Measurements from ENCODE around the gene KIZ.

KIZ gene

GRCh38 chr20:21270806-21271205 is 144.9 kb downstream of the KIZ start:
- no peak overlapping the region for H3K9ac ChIP-seq (ENCODE audit: low read length)
- no peak for DNase-seq
- WGBS: 94% methylated on average over 8 of the region's 8 CpGs

GRCh38 chr20:21272279-21272678 is 146.4 kb downstream of the KIZ start:
- Histone ChIP-seq H2BK5ac (ENCODE audit: low read depth, low read length, poor library complexity, severe bottlenecking) (no peak overlapping the region), H2AK5ac (ENCODE audit: low read length, severe bottlenecking) (no peak overlapping the region), H3K4ac (ENCODE audit: low read depth in 1 of 2, low read length in 2 of 2) (no peak overlapping the region), H4K91ac (ENCODE audit: low read length) (no peak overlapping the region), H3K9me3 (ENCODE audit: control insufficient read depth, low read length) (peaks cover 4% of the 10 kb centered on the region), H2BK120ac (ENCODE audit: low read depth, low read length) (no peak overlapping the region), H3K23ac (ENCODE audit: low read length in 2 of 2) (no peak overlapping the region), H3K36me3 (ENCODE audit: control insufficient read depth in 1 of 2, insufficient read depth in 2 of 2, low read depth in 1 of 2, low read length in 2 of 2) (no peaks in the 10 kb centered on the region), H2BK15ac (ENCODE audit: low read depth, poor library complexity, severe bottlenecking) (no peak overlapping the region), H3K9ac (ENCODE audit: low read length) (no peak overlapping the region), H3K4me2 (ENCODE audit: low read length, poor library complexity, severe bottlenecking) (no peak overlapping the region), H3K4me3 (ENCODE audit: insufficient read depth in 1 of 2, low read depth in 1 of 2, low read length in 2 of 2) (no peak overlapping the region), H3K4me1 (ENCODE audit: control insufficient read depth, insufficient read depth, low read depth, low read length) (peaks cover 2% of the 10 kb centered on the region), H3K79me1 (replicated peaks; ENCODE audit: low read length, poor library complexity, severe bottlenecking) (no peaks in the 10 kb centered on the region), H3K27ac (ENCODE audit: low read length, poor library complexity, severe bottlenecking) (no peak overlapping the region), H3K14ac (ENCODE audit: low read length in 2 of 2) (no peak overlapping the region), H2AFZ (ENCODE audit: low read depth, low read length) (no peak overlapping the region), H4K8ac (ENCODE audit: low read length) (no peak overlapping the region), H2BK12ac (ENCODE audit: low read length in 2 of 2) (no peak overlapping the region), H3K27me3 (ENCODE audit: control insufficient read depth in 1 of 2, insufficient read depth in 1 of 2, low read length in 2 of 2) (peaks cover 19 to 20% of the 10 kb centered on the region in 2 experiments), H3K18ac (ENCODE audit: low read depth in 1 of 2, low read length in 2 of 2) (no peak overlapping the region)
- no peak for DNase-seq

More at GRCh38 chr20:21270806-21271205, 144.9 kb downstream of the KIZ start:
- no peaks in the 10 kb centered on the region for H3K79me1 ChIP-seq (replicated peaks; ENCODE audit: low read length, poor library complexity, severe bottlenecking)
- H3K23ac ChIP-seq (ENCODE audit: low read length in 2 of 2): no peak overlapping the region
- H3K27ac ChIP-seq (ENCODE audit: low read length, poor library complexity, severe bottlenecking): no peak overlapping the region
- peaks cover 10% of the 10 kb centered on the region for H3K9me3 ChIP-seq (ENCODE audit: control insufficient read depth, low read length)
- no peak overlapping the region for H2AFZ ChIP-seq (ENCODE audit: low read depth, low read length)
- no peak overlapping the region for H2BK5ac ChIP-seq (ENCODE audit: low read depth, low read length, poor library complexity, severe bottlenecking)
- no peak overlapping the region for H3K14ac ChIP-seq (ENCODE audit: low read length in 2 of 2)
- H3K27me3 ChIP-seq (ENCODE audit: control insufficient read depth in 1 of 2, insufficient read depth in 1 of 2, low read length in 2 of 2): peaks cover 19 to 20% of the 10 kb centered on the region in 2 experiments
- no peak overlapping the region for H2BK15ac ChIP-seq (ENCODE audit: low read depth, poor library complexity, severe bottlenecking)
- no peak overlapping the region for H3K18ac ChIP-seq (ENCODE audit: low read depth in 1 of 2, low read length in 2 of 2)
- H4K8ac ChIP-seq (ENCODE audit: low read length): no peak overlapping the region
- H2AK5ac ChIP-seq (ENCODE audit: low read length, severe bottlenecking): no peak overlapping the region
- no peak overlapping the region for H3K4me3 ChIP-seq (ENCODE audit: insufficient read depth in 1 of 2, low read depth in 1 of 2, low read length in 2 of 2)
- no peak overlapping the region for H2BK120ac ChIP-seq (ENCODE audit: low read depth, low read length)
- H3K4me2 ChIP-seq (ENCODE audit: low read length, poor library complexity, severe bottlenecking): no peak overlapping the region
- no peak overlapping the region for H2BK12ac ChIP-seq (ENCODE audit: low read length in 2 of 2)
- H4K91ac ChIP-seq (ENCODE audit: low read length): no peak overlapping the region
- no peaks in the 10 kb centered on the region for H3K36me3 ChIP-seq (ENCODE audit: control insufficient read depth in 1 of 2, insufficient read depth in 2 of 2, low read depth in 1 of 2, low read length in 2 of 2)
- H3K4ac ChIP-seq (ENCODE audit: low read depth in 1 of 2, low read length in 2 of 2): no peak overlapping the region
- H3K4me1 ChIP-seq (ENCODE audit: control insufficient read depth, insufficient read depth, low read depth, low read length): peaks cover 2% of the 10 kb centered on the region

GRCh38 chr20:21272679-21273078 is 146.8 kb downstream of the KIZ start:
- H3K27ac ChIP-seq (ENCODE audit: low read length, poor library complexity, severe bottlenecking): no peak overlapping the region
- H3K9me3 ChIP-seq (ENCODE audit: control insufficient read depth, low read length): no peaks in the 10 kb centered on the region
- H3K9ac ChIP-seq (ENCODE audit: low read length): no peak overlapping the region
- no peak overlapping the region for H3K4me2 ChIP-seq (ENCODE audit: low read length, poor library complexity, severe bottlenecking)
- no peak overlapping the region for H4K91ac ChIP-seq (ENCODE audit: low read length)
- peaks cover 2% of the 10 kb centered on the region for H3K4me1 ChIP-seq (ENCODE audit: control insufficient read depth, insufficient read depth, low read depth, low read length)
- no peak overlapping the region for H3K14ac ChIP-seq (ENCODE audit: low read length in 2 of 2)
- 73% methylated on average over 3 of the region's 3 CpGs for WGBS
- H3K4me3 ChIP-seq (ENCODE audit: insufficient read depth in 1 of 2, low read depth in 1 of 2, low read length in 2 of 2): no peak overlapping the region
- H3K79me1 ChIP-seq (replicated peaks; ENCODE audit: low read length, poor library complexity, severe bottlenecking): no peaks in the 10 kb centered on the region
- H2BK120ac ChIP-seq (ENCODE audit: low read depth, low read length): no peak overlapping the region
- H3K23ac ChIP-seq (ENCODE audit: low read length in 2 of 2): no peak overlapping the region
- H2AK5ac ChIP-seq (ENCODE audit: low read length, severe bottlenecking): no peak overlapping the region
- H2BK15ac ChIP-seq (ENCODE audit: low read depth, poor library complexity, severe bottlenecking): no peak overlapping the region
- DNase-seq: no peak
- no peak overlapping the region for H4K8ac ChIP-seq (ENCODE audit: low read length)
- H2BK12ac ChIP-seq (ENCODE audit: low read length in 2 of 2): no peak overlapping the region
- H3K18ac ChIP-seq (ENCODE audit: low read depth in 1 of 2, low read length in 2 of 2): no peak overlapping the region
- H3K27me3 ChIP-seq (ENCODE audit: control insufficient read depth in 1 of 2, insufficient read depth in 1 of 2, low read length in 2 of 2): peaks cover 19 to 20% of the 10 kb centered on the region in 2 experiments
- no peaks in the 10 kb centered on the region for H3K36me3 ChIP-seq (ENCODE audit: control insufficient read depth in 1 of 2, insufficient read depth in 2 of 2, low read depth in 1 of 2, low read length in 2 of 2)
- no peak overlapping the region for H2BK5ac ChIP-seq (ENCODE audit: low read depth, low read length, poor library complexity, severe bottlenecking)
- H3K4ac ChIP-seq (ENCODE audit: low read depth in 1 of 2, low read length in 2 of 2): no peak overlapping the region
- H2AFZ ChIP-seq (ENCODE audit: low read depth, low read length): no peak overlapping the region

- Histone ChIP-seq H3K36me3 (ENCODE audit: control insufficient read depth in 1 of 2, insufficient read depth in 2 of 2, low read depth in 1 of 2, low read length in 2 of 2) (no peaks in the 10 kb centered on the region), H2BK12ac (ENCODE audit: low read length in 2 of 2) (no peak overlapping the region), H3K4ac (ENCODE audit: low read depth in 1 of 2, low read length in 2 of 2) (no peak overlapping the region), H2BK15ac (ENCODE audit: low read depth, poor library complexity, severe bottlenecking) (no peak overlapping the region), H3K9me3 (ENCODE audit: control insufficient read depth, low read length) (no peaks in the 10 kb centered on the region), H3K79me1 (replicated peaks; ENCODE audit: low read length, poor library complexity, severe bottlenecking) (no peaks in the 10 kb centered on the region), H3K4me2 (ENCODE audit: low read length, poor library complexity, severe bottlenecking) (no peak overlapping the region), H3K9ac (ENCODE audit: low read length) (no peak overlapping the region), H2BK120ac (ENCODE audit: low read depth, low read length) (no peak overlapping the region), H2AFZ (ENCODE audit: low read depth, low read length) (no peak overlapping the region), H3K14ac (ENCODE audit: low read length in 2 of 2) (no peak overlapping the region), H4K8ac (ENCODE audit: low read length) (no peak overlapping the region), H2AK5ac (ENCODE audit: low read length, severe bottlenecking) (no peak overlapping the region), H3K27me3 (ENCODE audit: control insufficient read depth in 1 of 2, insufficient read depth in 1 of 2, low read length in 2 of 2) (peaks cover 13 to 19% of the 10 kb centered on the region in 2 experiments), H3K18ac (ENCODE audit: low read depth in 1 of 2, low read length in 2 of 2) (no peak overlapping the region), H3K27ac (ENCODE audit: low read length, poor library complexity, severe bottlenecking) (no peak overlapping the region), H3K4me1 (ENCODE audit: control insufficient read depth, insufficient read depth, low read depth, low read length) (peaks cover 2% of the 10 kb centered on the region), H3K23ac (ENCODE audit: low read length in 2 of 2) (no peak overlapping the region), H3K4me3 (ENCODE audit: insufficient read depth in 1 of 2, low read depth in 1 of 2, low read length in 2 of 2) (no peak overlapping the region), H4K91ac (ENCODE audit: low read length) (no peak overlapping the region), H2BK5ac (ENCODE audit: low read depth, low read length, poor library complexity, severe bottlenecking) (no peak overlapping the region)
- DNase-seq: no peak
- WGBS: 86% methylated on average over 8 of the region's 8 CpGs
Observed at GRCh38 chr20:21273755-21274386, 148.0 kb downstream of the KIZ start.

All from mesenchymal stem cell (in vitro differentiated cells and primary cell).